Measurements from ENCODE around the gene DCHS1. TPM values are rescaled to one million over a fixed set of nuclear protein-coding genes. Genes with fewer than 3 reads are reported as not detected.

The DCHS1 gene
- total and polyA plus RNA-seq, 4 donors, result 0.68 to 8.9 (median 5.8) TPM

DNA sequence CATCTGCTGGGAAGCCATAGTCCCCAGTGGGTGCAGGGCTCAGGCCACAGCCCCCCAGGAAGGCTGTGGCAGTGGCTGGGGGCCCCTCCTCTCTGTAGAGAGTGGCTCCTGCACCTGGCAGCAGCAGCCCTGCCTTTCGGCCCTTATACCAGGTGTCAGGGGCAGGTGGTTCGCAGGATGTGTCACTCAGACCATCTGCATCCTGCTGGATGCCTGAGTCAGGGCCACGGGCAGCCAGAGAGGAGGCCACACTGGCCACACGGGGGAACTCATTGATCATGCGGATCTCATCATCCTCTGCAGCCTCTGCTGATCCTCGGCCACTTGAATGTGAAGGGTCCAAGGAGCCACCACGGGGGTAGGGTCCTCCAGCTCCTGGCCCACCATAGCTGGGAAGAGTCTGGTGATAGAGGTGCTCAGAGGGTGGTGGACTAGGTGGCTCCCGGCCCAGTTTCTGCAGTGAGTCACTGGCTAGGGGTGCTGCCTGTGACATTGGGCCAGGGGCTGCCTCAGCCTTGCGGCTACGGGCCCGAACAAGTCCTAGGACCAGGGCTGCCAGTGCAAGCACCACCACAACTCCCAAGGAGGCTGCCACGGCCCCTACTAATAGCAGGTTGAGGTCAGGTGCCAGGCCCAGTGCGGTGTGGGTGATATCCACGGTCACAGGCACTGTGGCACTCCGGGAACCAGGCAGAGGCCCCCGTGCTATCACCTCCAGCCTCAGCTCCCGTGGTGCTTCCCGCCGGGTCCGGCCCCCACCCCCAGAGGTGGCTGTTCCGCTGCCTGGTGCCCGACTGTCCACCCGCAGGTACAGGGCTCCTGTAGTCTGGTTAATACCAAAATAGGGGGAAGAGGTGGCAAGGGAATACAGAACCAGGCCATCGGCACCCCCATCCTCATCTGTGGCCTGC is 33.1 kb downstream of the DCHS1 start:
- H3K27me3 ChIP-seq (ENCODE audit: control insufficient read depth in 4 of 4, insufficient read depth in 4 of 4, low read length in 3 of 4), result no peaks in the 10 kb centered on the region
- peaks cover 0 to 20% (median 11%) of the 10 kb centered on the region in 4 donors for H3K4me1 ChIP-seq (ENCODE audit: control insufficient read depth in 4 of 4, insufficient read depth in 4 of 4, low read length in 3 of 4)
- no peak overlapping the region for H3K27ac ChIP-seq (ENCODE audit: low read depth in 1 of 2, low read length in 2 of 2)
- 91% methylated on average over 24 of the region's 24 CpGs for WGBS
- H3K4me3 ChIP-seq (ENCODE audit: low read depth in 1 of 3, low read length in 3 of 3), result no peak overlapping the region
- DNase-seq (ENCODE audit: low spot score), result no peak
- no peaks in the 10 kb centered on the region for H3K9me3 ChIP-seq (ENCODE audit: control insufficient read depth in 4 of 4, low read length in 3 of 4)
- no peak overlapping the region for H3K9ac ChIP-seq (ENCODE audit: low read depth in 1 of 2, low read length in 2 of 2)
- H3K36me3 ChIP-seq (ENCODE audit: control insufficient read depth in 4 of 4, insufficient read depth in 3 of 4, low read depth in 1 of 4, low read length in 3 of 4), result no peaks in the 10 kb centered on the region
- TF ChIP-seq RAD21 (IDR thresholded peaks at IDR 0.05), result no peak
- no peak for TF ChIP-seq GABPA (IDR thresholded peaks at IDR 0.05 in 1 of 2, conservative IDR thresholded peaks at IDR 0.05 in 1 of 2)
- no peak for TF ChIP-seq YY1 (IDR thresholded peaks at IDR 0.05)
- TF ChIP-seq FOXA2 (IDR thresholded peaks at IDR 0.05), result no peak
- TF ChIP-seq REST (IDR thresholded peaks at IDR 0.05), result no peak
- TF ChIP-seq TAF1 (conservative IDR thresholded peaks at IDR 0.05), result no peak
- TF ChIP-seq MAX (IDR thresholded peaks at IDR 0.05), result no peak
- no peak for TF ChIP-seq SP1 (IDR thresholded peaks at IDR 0.05)
- TF ChIP-seq HNF4G (IDR thresholded peaks at IDR 0.05), result no peak
- TF ChIP-seq NR2F2 (IDR thresholded peaks at IDR 0.05), result no peak
- no peak for TF ChIP-seq ATF3 (IDR thresholded peaks at IDR 0.05)
- no peak for TF ChIP-seq EGR1 (IDR thresholded peaks at IDR 0.05; ENCODE audit: low read depth in 2 of 2)

DNA sequence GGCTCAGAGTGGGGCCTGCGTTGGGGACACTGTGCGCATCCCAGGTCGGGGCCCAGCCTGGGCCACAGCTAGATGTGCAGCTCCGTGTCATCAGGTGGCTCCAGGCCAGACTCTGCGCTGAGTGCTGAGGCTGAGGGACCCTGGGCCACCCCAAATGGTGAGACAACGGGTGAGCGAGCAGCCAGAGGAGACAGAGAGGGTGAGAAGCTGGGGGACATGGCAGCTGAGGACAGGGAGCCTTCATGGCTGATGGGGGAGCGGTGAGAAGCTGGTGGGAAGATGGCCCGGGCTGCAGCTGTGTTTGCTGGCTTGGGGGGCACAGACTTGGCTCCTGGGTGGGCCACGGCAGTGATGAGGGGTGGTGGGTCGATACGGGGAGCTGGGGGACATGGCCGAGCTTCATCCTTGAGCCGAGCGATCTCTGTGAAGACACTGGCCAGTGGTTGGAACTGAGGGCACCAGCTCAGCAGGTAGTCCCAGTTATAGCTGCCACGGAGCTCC is 33.8 kb downstream of the DCHS1 start:
- Histone ChIP-seq H3K9me3 (ENCODE audit: control insufficient read depth in 4 of 4, low read length in 3 of 4) (no peaks in the 10 kb centered on the region), H3K27me3 (ENCODE audit: control insufficient read depth in 4 of 4, insufficient read depth in 4 of 4, low read length in 3 of 4) (no peaks in the 10 kb centered on the region), H3K4me1 (ENCODE audit: control insufficient read depth in 4 of 4, insufficient read depth in 4 of 4, low read length in 3 of 4) (peaks cover 0 to 24% (median 12%) of the 10 kb centered on the region in 4 donors), H3K9ac (ENCODE audit: low read depth in 1 of 2, low read length in 2 of 2) (no peak overlapping the region), H3K27ac (ENCODE audit: low read depth in 1 of 2, low read length in 2 of 2) (no peak overlapping the region), H3K4me3 (ENCODE audit: low read depth in 1 of 3, low read length in 3 of 3) (no peak overlapping the region), H3K36me3 (ENCODE audit: control insufficient read depth in 4 of 4, insufficient read depth in 3 of 4, low read depth in 1 of 4, low read length in 3 of 4) (no peaks in the 10 kb centered on the region)
- WGBS, result 90% methylated on average over 16 of the region's 16 CpGs
- DNase-seq (ENCODE audit: low spot score), result no peak
- no peak for TF ChIP-seq ATF3 (IDR thresholded peaks at IDR 0.05)
- TF ChIP-seq REST (IDR thresholded peaks at IDR 0.05), result no peak
- no peak for TF ChIP-seq TAF1 (conservative IDR thresholded peaks at IDR 0.05)
- TF ChIP-seq SP1 (IDR thresholded peaks at IDR 0.05), result no peak
- TF ChIP-seq GABPA (IDR thresholded peaks at IDR 0.05 in 1 of 2, conservative IDR thresholded peaks at IDR 0.05 in 1 of 2), result no peak
- no peak for TF ChIP-seq EGR1 (IDR thresholded peaks at IDR 0.05; ENCODE audit: low read depth in 2 of 2)
